ENCODE results near the gene MTSS2. TPM values are rescaled to one million over a fixed set of nuclear protein-coding genes. Genes with fewer than 3 reads are reported as not detected.

The MTSS2 gene
- total and polyA plus RNA-seq, 2 of the 8 experiments (the other 6 are each of a cell fraction or from before 2014, with no cell fraction given), result 23.3 to 36.7 TPM

GRCh38 chr16:70687671-70688245 lies 1.9 kb upstream of the MTSS2 start (continued):
- TF ChIP-seq, protein P1, sequence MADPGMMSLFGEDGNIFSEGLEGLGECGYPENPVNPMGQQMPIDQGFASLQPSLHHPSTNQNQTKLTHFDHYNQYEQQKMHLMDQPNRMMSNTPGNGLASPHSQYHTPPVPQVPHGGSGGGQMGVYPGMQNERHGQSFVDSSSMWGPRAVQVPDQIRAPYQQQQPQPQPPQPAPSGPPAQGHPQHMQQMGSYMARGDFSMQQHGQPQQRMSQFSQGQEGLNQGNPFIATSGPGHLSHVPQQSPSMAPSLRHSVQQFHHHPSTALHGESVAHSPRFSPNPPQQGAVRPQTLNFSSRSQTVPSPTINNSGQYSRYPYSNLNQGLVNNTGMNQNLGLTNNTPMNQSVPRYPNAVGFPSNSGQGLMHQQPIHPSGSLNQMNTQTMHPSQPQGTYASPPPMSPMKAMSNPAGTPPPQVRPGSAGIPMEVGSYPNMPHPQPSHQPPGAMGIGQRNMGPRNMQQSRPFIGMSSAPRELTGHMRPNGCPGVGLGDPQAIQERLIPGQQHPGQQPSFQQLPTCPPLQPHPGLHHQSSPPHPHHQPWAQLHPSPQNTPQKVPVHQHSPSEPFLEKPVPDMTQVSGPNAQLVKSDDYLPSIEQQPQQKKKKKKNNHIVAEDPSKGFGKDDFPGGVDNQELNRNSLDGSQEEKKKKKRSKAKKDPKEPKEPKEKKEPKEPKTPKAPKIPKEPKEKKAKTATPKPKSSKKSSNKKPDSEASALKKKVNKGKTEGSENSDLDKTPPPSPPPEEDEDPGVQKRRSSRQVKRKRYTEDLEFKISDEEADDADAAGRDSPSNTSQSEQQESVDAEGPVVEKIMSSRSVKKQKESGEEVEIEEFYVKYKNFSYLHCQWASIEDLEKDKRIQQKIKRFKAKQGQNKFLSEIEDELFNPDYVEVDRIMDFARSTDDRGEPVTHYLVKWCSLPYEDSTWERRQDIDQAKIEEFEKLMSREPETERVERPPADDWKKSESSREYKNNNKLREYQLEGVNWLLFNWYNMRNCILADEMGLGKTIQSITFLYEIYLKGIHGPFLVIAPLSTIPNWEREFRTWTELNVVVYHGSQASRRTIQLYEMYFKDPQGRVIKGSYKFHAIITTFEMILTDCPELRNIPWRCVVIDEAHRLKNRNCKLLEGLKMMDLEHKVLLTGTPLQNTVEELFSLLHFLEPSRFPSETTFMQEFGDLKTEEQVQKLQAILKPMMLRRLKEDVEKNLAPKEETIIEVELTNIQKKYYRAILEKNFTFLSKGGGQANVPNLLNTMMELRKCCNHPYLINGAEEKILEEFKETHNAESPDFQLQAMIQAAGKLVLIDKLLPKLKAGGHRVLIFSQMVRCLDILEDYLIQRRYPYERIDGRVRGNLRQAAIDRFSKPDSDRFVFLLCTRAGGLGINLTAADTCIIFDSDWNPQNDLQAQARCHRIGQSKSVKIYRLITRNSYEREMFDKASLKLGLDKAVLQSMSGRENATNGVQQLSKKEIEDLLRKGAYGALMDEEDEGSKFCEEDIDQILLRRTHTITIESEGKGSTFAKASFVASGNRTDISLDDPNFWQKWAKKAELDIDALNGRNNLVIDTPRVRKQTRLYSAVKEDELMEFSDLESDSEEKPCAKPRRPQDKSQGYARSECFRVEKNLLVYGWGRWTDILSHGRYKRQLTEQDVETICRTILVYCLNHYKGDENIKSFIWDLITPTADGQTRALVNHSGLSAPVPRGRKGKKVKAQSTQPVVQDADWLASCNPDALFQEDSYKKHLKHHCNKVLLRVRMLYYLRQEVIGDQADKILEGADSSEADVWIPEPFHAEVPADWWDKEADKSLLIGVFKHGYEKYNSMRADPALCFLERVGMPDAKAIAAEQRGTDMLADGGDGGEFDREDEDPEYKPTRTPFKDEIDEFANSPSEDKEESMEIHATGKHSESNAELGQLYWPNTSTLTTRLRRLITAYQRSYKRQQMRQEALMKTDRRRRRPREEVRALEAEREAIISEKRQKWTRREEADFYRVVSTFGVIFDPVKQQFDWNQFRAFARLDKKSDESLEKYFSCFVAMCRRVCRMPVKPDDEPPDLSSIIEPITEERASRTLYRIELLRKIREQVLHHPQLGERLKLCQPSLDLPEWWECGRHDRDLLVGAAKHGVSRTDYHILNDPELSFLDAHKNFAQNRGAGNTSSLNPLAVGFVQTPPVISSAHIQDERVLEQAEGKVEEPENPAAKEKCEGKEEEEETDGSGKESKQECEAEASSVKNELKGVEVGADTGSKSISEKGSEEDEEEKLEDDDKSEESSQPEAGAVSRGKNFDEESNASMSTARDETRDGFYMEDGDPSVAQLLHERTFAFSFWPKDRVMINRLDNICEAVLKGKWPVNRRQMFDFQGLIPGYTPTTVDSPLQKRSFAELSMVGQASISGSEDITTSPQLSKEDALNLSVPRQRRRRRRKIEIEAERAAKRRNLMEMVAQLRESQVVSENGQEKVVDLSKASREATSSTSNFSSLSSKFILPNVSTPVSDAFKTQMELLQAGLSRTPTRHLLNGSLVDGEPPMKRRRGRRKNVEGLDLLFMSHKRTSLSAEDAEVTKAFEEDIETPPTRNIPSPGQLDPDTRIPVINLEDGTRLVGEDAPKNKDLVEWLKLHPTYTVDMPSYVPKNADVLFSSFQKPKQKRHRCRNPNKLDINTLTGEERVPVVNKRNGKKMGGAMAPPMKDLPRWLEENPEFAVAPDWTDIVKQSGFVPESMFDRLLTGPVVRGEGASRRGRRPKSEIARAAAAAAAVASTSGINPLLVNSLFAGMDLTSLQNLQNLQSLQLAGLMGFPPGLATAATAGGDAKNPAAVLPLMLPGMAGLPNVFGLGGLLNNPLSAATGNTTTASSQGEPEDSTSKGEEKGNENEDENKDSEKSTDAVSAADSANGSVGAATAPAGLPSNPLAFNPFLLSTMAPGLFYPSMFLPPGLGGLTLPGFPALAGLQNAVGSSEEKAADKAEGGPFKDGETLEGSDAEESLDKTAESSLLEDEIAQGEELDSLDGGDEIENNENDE (IDR thresholded peaks at IDR 0.05; ENCODE audit: insufficient replicate concordance, low read length), result no peak
- TF ChIP-seq JUN (IDR thresholded peaks at IDR 0.05; ENCODE audit: low read depth, low read length), result no peak
- TF ChIP-seq CHD2 (IDR thresholded peaks at IDR 0.05; ENCODE audit: low read length), result no peak

Measured in H1 (cell line).